Measurements from ENCODE around the gene S1PR4.
"Not testable (repeated sequence)": the region's sequence is repeated elsewhere in the genome, so short reads cannot be mapped to it uniquely, and the experiment has no call there.

S1PR4 gene

DNA sequence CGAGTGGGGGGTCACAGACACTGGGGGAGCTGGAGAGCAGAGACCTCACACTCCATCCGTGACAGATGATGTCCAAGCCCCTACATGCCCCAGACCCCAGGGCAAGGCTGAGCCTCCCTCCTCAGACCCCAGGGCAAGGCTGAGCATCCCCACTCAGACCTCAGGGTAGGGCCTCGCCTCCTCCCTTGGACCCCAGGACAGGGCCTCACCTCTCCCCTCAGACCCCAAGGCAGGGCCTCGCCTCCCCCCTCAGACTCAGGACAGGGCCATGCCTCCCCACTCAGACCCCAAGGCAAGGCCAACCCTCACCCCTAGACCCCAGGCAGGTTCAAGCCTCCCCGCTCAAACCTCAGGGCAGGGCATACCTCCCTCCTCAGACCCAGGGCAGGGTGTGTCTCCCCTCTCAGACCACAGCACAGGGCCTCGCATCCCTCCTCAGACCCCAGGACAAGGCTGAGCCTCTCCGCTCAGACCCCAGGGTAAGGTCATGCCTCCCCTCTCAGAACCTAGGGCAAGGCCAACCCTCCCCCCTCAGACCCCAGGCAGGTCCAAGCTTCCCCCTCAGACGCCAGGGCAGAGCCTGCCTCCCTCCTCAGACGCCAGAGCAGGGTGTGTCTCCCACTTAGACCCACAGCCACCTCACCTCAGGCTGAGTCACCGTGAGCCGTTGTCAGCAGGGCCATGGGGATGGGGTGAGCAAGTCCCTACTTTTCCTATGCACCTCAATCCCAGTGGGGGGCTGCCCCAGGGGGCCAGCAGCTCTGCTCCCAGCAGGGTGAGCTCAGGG is 1.7 kb upstream of the S1PR4 start:
- in situ Hi-C loops (cut with HindIII; ENCODE audit: low sequenced_read_pairs), result no loop called here

GRCh38 chr19:3178973-3179738 is 587 bp downstream of the S1PR4 start:
- in situ Hi-C loops (cut with HindIII; ENCODE audit: low sequenced_read_pairs), result no loop called here

DNA sequence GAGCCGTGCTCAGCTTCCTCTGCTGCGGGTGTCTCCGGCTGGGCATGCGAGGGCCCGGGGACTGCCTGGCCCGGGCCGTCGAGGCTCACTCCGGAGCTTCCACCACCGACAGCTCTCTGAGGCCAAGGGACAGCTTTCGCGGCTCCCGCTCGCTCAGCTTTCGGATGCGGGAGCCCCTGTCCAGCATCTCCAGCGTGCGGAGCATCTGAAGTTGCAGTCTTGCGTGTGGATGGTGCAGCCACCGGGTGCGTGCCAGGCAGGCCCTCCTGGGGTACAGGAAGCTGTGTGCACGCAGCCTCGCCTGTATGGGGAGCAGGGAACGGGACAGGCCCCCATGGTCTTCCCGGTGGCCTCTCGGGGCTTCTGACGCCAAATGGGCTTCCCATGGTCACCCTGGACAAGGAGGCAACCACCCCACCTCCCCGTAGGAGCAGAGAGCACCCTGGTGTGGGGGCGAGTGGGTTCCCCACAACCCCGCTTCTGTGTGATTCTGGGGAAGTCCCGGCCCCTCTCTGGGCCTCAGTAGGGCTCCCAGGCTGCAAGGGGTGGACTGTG is 1.2 kb downstream of the S1PR4 start:
- in situ Hi-C loops (cut with HindIII; ENCODE audit: low sequenced_read_pairs), result no loop called here

DNA sequence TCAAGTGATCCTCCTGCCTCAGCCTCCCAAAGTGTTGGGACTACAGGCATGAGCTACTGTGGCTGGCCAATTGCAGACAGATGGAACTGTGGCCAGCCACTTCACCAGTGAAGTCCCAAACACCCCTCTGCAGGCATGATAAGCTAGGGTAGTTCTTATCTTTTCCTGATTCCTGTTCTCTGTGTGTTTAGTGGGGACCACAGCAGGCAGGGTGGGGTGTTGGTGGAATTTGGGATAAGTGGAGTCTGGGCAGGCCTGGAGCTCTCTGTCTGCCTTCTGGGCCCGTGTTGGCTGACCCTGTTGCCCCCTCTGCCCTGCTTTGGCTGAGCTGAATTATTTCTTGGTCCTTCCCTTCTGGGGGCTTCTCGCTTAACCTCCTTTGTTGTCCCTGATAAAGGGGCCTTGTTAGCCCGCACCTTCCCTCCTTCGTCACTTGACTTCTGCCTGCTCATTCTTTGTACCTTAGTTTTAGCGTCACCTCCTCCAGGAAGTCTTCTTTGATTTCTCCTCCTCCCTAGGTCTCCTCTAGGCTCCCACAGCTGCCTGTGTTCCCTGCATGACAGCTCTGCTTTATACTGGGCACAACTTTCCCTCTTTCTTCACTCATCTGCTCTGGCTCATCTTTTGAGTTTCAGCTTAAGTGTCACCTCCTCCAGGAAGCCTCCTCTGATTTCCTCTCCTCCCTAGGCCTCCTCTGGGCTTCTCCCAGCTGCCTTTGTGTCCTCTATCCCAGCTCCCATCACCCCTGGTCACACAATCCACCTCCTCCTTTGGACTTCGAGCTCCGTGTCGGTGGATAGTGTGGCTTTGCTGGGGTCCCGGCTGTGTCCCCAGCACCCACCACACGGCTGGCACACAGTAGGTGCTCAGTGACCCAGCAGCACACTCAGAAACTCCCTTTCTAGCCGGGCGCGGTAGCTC is 5.4 kb downstream of the S1PR4 start:
- in situ Hi-C loops (cut with HindIII; ENCODE audit: low sequenced_read_pairs), result no loop called here

GRCh38 chr19:3184847-3185460 is 6.4 kb downstream of the S1PR4 start:
- in situ Hi-C loops (cut with HindIII; ENCODE audit: low sequenced_read_pairs), result no loop called here

DNA sequence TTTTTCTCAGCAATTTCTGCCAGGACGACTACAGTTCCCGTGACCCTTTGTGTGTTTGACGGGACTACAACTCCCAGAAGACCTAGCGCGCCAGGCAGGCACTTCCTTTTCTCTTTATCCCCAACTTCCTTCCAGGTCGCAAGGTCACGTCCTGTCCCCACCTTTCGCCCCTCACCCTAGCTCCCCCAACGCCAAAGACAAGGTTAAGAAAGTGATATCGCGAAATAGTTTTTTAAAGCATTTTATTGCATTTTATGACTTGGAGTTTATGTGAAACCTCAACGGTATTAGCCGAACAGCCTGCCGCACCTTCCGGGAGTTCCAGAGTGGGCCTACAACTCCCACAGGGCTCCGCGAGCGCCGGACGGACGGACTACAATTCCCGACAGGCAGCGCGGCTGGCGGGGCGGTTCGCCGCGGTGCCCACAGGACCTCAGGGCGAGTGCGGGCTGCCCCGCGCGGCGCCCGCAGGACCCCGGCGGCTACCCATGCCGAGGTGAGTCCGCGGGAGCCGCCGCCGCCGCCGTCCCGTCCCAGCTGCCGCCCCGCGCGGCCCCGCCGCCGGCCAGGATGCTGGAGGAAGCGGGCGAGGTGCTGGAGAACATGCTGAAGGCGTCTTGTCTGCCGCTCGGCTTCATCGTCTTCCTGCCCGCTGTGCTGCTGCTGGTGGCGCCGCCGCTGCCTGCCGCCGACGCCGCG is 7.0 kb downstream of the S1PR4 start, which contains the start of gene NCLN:
Gene NCLN (plus strand): TSS at position 470 of the 699 bp plus-strand sequence. CDS start 101 bp downstream, at position 571.
- in situ Hi-C loops (cut with HindIII; ENCODE audit: low sequenced_read_pairs), result no loop called here

DNA sequence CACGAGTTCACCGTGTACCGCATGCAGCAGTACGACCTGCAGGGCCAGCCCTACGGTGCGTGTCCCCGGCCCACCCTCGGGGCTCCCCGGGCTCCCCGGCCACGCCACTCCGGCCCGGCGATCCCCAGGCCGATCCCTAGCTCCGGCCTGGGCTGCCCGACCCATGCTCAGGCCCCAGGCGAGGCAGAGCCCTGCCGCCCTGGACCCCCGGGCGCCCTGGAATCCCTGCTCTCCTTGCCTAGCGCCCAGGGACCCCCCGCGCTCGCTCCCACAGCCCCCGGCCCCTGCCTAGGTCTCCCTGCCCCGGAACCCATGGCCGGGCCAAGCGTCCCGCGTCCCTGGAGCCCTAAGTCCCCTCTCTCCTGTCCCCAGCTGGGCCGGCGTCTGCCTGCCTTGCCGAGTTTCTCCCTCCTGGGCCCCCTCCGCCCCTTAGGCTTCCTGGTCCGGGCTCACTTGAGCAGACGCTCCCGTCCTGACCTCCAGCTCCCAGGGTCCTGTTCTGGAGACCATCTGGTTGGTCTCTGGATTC is 7.7 kb downstream of the S1PR4 start:
- in situ Hi-C loops (cut with HindIII; ENCODE audit: low sequenced_read_pairs), result no loop called here

DNA sequence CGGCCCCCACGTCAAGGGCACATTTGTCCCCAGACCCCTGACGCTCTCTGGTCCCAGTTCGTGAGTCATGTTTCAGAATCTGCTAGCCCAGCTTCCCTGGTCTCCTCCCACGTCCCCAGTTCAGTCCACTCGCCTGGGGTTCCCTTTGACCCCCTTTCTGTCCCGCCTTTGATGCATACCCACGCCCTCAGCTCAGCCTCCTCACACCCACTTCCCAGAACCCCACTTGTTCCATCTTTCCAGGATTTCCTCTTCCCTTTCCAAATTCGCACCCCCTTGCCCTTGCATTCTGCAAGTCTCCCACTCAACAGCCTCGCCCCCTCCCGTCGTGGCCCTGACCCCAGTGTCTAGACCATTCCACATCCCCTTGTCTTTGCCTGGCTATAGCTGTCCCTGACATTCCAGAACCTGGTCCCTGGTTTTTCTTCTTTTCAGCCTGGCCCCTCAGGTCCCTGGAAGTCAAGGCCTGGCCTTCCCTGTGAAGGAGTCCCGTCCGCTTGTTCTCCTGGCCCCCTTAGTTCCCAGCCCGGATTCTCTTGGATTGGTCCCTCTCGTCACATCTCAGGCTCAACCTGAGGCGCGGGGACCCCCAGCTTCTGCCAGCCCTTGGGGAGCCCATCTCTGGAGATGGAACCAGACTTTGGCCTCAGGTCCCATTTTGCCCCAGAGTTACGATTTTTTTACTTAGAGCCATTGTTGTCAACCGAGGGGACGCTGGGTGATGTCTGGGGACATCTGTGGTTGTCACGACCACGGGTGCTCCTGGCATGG is 8.5 kb downstream of the S1PR4 start:
- in situ Hi-C loops (cut with HindIII; ENCODE audit: low sequenced_read_pairs), result no loop called here

DNA sequence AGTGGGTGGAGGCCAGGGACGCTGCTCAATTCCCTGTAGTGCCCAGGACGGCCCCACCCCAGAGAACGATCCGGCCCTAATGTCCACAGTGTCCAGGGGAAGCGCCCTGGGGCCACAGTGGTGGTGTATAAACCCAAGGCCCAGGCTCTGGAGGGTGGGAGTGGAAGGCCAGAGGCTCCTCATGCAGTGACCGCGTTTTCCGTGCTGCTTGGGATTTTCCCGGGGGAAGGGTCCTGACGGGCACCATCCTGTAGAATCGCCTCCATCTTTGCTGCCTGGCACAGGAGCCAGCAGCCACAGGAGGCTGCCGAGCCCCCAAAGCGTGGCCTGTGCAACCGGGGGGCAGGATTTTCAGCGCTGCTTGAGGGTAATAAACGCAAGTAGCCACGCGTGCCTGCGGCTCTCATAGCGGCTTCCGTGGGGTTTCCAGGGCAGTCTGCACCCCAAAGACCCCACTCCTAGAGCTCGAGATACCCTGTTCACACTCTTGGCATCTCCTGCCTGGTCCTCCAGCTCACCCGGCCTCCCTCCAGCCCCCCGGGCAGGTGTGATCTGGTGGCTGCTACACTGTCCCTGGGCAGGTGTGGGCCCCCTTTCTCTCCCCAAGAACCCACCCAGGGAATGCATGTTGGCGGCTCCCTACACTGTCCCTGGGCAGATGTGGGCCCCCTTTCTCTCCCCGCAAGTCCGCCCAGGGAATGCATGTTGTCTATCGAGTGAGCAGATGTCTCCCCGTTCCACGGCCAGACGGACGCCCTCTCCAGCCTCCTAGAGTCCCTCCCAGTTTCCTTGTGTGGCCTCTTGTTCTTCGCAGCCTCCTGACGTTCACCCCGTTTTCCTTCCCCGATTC is 9.3 kb downstream of the S1PR4 start:
- in situ Hi-C loops (cut with HindIII; ENCODE audit: low sequenced_read_pairs), result no loop called here

DNA sequence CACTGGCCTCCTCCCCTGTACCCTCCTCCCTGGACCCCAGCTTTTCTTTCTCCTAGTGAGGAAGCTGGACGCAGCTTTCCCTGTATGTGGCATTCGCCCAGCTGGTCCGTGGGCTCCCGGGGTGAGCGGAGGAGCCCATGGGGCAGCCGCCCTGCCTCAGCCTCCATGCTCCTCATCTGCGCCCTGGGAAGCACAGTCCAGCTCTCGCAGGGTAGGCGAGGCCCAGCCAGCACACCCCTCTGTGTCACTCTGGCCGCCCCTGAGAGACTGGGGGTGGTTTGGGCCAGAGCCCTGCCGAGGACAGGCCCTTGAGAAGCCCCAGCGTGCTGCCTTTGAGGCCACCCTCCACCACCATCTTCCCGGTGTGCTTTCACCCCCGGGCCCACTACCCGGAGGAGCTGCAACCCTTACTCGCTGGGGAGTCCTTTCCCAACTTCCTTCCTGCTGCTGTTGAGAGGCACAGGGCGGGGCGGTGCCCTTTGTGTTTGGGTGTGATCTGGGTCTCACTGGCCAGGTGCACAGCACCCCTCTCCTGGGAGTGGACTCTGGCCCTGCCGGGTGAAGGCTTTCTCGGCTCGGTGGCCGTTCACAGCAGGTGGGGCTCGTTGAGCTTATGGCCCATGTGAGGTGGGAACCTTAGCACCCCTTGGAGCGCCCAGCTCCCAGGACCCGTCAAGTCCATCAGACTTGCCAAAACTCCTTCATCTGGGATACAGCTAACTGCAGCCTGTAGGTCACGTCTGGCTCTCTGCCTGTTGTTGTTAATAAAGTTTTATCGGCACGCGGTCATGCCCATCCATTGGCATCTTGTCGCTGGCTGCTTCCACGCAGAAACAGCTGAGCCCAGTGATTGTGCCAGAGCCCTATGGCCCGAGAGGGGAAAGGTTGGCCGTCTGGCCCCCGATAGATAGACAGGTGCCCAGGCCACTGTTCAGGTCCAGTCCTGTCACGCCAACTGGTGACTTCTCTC is 10.3 kb downstream of the S1PR4 start:
- in situ Hi-C loops (cut with HindIII; ENCODE audit: low sequenced_read_pairs), result no loop called here

GRCh38 chr19:3189702-3190469 is 11.3 kb downstream of the S1PR4 start:
- in situ Hi-C loops (cut with HindIII; ENCODE audit: low sequenced_read_pairs), result no loop called here

GRCh38 chr19:3190470-3190770 is 11.9 kb downstream of the S1PR4 start:
- in situ Hi-C loops (cut with HindIII; ENCODE audit: low sequenced_read_pairs), result no loop called here

- in situ Hi-C loops (cut with HindIII; ENCODE audit: low sequenced_read_pairs), result no loop called here
Measured at GRCh38 chr19:3190921-3191805, 12.6 kb downstream of the S1PR4 start.

DNA sequence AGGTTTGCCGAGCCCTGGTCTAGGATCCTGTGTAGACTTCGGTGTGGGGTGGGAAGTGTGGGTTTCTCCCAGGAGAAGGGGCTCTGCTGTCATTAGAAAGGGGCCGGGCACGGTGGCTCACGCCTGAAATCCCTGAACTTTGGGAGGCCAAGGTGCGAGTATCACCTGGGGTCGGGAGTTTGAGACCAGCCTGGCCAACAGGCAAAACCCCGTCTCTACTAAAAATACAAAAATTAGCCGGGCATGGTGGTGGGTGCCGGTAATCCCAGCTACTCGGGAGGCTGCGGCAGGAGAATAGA is 13.2 kb downstream of the S1PR4 start:
- in situ Hi-C loops (cut with HindIII; ENCODE audit: low sequenced_read_pairs), result not testable (repeated sequence)

- in situ Hi-C loops (cut with HindIII; ENCODE audit: low sequenced_read_pairs), result no loop called here
Measured at GRCh38 chr19:3192228-3192635, 13.7 kb downstream of the S1PR4 start.
